Breast epithelium (tissue), 3 donors: ENCODE measurements around the gene DDX6.

Source experiments
- CTCF ChIP-seq, 3 donors: fragments of 450-650 bp; IDR thresholded peaks; one replicate each; pipeline ENCODE4 v1.5.1; 2016 to 2017; ENCODE audit warnings: antibody characterized with exemption in 3 of 3, mild to moderate bottlenecking in 3 of 3, moderate library complexity in 3 of 3
- POLR2AphosphoS5 ChIP-seq, 3 donors: sonication (generic); formaldehyde crosslinking; IDR thresholded peaks; one replicate each; pipeline ENCODE4 v1.6.1; 2017; ENCODE audit warnings: antibody characterized with exemption in 3 of 3

- TF ChIP-seq CTCF (IDR thresholded peaks at IDR 0.05) (no peak), POLR2AphosphoS5 (IDR thresholded peaks at IDR 0.05) (no peak)
Observed at GRCh38 chr11:118749429-118749828, 41.5 kb downstream of the DDX6 start.
